ENCODE results near the gene MAGEB18.

MAGEB18 gene

DNA sequence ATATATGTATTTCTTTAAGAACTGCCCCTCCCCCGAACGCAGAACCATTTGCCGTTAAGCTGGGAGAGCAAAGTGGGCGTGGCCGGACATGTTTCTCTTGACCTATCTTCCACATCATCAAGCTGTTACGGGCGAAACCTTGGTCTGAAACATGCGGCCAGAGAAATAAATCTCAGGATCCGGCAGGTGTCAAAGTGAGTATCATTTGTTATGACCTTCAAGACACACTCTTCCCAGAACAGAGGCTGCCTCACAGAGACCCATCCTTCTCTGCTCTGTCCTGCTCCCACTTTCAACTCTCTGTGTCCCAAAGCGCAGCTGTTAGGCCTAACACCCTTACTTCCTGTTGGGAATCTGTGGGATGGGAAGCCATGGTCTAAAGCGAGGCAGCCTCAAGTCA is at the start of gene MAGEB18:
MAGEB18 (plus strand) TSS at position 70 of the 400 bp plus-strand sequence. CDS start 643 bp downstream, outside the sequence.
- DNase-seq = no peak

DNA sequence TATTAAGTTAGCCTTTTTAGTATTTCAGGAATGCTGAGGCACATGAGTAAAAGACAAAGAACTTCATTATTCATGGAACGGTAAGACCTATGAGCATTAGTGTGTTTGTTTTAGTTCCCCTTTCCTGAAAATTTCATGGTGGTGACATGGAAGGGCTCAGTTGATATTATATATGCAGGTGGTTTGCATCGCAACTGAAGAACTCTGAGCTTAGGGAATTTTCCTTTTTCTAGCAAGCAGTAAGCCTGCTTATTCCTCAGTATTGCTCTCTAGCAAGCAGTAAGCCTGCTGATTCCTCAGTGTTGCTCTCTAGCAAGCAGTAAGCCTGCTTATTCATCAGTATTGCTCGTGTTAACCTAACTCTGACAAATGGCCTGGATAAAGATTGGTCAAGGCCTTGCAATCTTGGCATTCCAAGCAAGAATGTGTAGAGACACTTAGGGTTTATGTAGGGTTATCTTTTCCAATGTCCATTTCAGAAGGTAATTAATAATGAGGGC is 37.7 kb upstream of the MAGEB18 start:
- no peak for DNase-seq

DNA sequence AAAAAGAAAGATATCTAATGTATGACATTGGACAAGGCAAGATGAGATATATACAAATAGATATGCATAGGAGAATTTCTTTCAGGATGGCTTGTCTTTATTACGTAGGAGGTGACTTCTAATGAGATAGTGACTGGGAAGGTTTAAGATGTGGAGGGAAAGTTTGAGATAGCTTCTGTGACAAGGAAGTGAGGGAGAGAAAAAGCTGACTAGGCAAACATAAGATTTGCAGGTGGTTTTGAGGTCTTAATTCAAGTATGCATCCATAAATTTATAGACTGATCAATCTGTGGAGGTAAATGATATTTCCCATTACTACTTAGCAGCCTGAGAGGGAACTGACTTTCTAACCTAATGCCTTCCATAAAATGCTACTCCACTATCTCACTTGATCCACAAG is 29.0 kb upstream of the MAGEB18 start:
- DNase-seq = no peak

DNA sequence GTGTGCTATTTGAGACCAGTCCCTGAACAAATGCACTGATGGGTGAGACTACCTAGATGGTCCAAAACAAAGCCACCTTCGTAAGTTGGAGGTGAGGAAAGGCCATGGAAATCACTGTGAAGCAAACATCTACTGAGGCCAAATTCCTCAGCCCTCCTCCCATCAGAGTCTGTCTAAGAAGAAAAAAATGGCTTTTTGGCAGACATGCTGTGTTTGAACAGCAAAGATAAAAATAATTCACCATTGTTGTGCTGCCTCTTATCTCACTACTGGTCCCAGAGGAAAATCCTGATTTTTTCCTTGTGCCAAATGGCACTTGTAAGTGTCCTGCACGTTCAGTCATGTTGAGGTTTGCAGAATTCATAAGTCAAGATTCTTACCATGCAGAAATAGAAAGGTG is 7.9 kb downstream of the MAGEB18 start:
- no peak for DNase-seq

DNA sequence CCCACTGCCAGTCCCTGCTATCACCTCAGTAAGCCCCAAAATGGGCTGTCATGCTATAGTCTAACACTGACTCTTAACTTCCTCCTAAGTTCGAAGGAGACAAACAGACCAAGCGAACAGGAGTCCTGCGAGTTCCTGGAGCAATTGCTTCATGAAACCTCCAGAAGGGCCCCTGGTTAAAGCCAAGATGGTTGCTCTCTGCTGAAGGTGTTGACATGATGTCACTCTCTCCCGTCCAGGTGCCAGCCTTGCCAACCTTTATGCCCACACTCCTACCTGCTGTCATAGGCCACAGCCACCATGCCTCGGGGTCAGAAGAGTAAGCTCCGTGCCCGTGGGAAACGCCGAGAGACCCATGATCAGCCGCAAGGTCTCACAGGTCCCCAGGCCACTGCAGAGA is 22.2 kb downstream of the MAGEB18 start, which contains the start of gene MAGEB6B:
MAGEB6B (plus strand) TSS at position 301 of the 400 bp plus-strand sequence; CDS start at position 301, 0 bp downstream.
- DNase-seq = no peak
